Right lobe of liver (tissue), 4 donors: ENCODE measurements around the gene FCER1G.
A peak's percentile ranks its signal among the peaks of the same experiment; 100 is the strongest.

Experiments
- CTCF ChIP-seq, 4 donors: fragments of 200-600 bp in 3 of 4; fragments of 450-650 bp in 1 of 4; IDR thresholded peaks; one replicate each; pipeline versions ENCODE4 v1.5.1 to v1.8.0; 2016 to 2022; ENCODE audit warnings: antibody characterized with exemption in 4 of 4, mild to moderate bottlenecking in 2 of 4
- POLR2A ChIP-seq: fragments of 450-650 bp; IDR thresholded peaks from one replicate; pipeline ENCODE4 v1.6.1; 2017; ENCODE audit warnings: antibody characterized with exemption, mild to moderate bottlenecking
- donor health status: DM: no; HTN: no; CAD: no.
- donor health status: DM: no; HTN: no; CAD: no.
- donor health status: DM: no; HTN: yes; CAD: no.

DNA sequence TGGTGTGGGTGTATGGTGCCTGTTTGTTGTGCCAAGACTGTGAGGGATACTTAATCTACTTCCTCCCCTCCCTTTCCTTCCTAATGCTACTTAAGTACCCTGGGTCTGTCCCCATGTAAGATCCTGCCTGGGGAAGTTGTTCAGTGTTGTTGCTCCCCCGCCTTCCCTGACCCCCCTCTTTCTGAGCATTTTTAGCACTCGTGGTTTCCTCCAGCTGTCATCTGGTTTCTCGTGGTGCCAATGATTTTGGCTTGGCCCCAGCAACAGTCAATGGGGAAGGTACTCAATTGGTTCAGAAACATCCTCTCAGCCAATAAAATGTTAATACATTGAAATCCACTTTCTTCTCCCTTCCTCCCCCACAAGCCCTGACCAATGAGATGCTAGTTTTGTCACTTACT is 29.8 kb upstream of the FCER1G start:
- no peak for TF ChIP-seq CTCF (IDR thresholded peaks at IDR 0.05)
- TF ChIP-seq POLR2A: peak; percentile 20
